AML-193 (cell line): ENCODE data around the gene FTCD.
A peak's percentile ranks its signal among the peaks of the same experiment; 100 is the strongest.

Source experiments
- DNase-seq, 2 experiments: peaks; one replicate each; lab custom pipeline; 2025; lab: John Stamatoyannopoulos, UW

Gene FTCD

DNA sequence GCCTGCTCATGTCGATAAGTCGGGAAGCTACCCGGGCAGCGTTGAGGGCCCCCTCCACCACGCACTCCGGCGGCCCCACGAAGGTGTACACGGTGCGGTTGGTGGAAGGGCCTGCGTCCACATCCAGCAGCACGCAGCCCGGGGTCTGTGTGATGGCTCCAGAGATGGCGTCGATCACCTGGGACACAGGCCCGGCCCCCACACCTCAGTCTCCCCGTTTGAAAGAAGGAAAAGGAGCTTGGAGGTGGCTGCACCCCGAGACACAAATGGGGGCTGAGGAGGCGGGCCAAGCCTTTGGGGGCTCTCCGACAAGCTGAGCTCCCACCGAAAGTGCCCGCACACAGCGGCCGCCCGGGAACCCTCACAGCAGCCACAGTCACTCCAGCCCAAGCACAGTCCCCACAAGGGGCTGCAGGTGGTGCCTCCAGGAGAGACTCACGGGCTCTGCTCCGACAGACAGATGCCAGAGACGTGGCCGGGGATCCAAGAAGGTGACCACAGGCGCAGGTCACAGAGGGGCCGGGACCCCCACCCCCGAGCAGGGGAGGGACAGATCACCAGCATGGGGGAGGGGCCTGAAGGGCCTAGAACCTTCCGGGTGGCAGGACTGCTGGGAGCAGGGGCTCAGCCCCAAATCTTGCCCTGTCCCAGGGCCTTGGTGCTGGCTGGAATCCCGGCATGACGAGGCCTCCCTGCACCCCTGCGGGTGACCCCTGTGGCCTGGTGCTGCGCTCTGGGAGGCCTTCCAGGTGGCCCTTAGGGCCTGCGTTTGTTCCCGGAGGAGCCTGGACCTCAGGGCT lies 1.0 kb downstream of the FTCD start:
- DNase-seq, result no peak

DNA sequence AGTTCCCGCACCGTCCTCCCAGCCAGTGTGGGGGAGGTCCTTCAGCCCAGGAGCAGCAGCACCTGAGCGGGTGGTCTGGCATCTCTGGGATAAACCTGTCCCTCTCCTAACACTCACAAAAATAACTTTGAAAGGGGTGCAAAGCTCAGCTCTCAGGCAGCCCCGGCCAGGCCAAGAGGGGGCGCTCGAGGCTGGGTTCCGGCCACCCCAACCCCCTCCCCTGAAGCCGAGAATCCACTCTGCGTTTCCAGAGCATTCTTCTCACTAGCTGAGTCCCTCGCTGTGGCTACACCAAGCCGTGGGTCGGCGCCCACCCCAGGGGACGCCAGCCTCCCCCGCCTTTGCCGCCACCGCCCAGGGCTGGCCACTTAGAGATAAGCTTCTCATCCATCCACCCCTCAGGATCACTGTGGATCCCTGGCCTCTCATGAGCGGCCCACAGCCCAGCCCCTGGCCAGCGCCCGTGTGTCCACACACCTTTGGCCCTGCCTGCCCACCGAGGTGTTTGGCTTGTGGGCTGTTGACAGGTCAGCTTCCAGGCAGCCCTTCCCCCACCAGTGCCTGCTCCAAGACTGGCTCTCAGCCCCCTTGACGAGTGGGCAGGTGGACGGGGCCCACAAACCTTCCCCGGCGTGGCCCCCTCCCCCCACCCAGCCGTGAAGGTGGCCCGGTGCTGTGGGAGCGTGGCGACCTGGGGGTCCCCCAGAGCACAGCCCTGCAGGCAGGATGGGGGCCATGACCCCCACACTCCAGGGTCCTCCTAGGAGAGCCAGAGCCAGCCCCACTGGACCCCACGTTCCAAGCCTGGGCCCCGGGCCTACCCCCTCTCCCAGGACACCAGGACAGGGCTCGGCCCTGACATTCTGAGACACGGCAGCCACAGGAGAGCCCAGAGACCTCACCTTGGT lies 1.9 kb downstream of the FTCD start:
- peak; percentile 5 to 6 for DNase-seq

DNA sequence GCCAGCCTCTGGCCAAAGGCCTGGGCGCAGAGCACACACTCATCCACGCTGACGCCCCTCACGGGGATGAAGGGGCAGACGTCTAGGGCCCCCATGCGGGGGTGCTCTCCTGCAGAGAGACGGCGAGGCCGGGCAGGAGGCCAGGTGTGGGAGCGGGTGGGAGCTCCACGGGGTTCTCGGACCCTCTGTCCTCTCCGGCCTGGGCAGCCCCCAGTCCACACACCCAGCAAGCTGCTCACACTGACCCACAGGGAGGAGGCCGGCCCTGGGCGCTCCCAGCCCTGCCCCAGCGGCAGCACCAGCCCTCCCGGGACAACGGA lies 2.5 kb downstream of the FTCD start:
- no peak for DNase-seq

DNA sequence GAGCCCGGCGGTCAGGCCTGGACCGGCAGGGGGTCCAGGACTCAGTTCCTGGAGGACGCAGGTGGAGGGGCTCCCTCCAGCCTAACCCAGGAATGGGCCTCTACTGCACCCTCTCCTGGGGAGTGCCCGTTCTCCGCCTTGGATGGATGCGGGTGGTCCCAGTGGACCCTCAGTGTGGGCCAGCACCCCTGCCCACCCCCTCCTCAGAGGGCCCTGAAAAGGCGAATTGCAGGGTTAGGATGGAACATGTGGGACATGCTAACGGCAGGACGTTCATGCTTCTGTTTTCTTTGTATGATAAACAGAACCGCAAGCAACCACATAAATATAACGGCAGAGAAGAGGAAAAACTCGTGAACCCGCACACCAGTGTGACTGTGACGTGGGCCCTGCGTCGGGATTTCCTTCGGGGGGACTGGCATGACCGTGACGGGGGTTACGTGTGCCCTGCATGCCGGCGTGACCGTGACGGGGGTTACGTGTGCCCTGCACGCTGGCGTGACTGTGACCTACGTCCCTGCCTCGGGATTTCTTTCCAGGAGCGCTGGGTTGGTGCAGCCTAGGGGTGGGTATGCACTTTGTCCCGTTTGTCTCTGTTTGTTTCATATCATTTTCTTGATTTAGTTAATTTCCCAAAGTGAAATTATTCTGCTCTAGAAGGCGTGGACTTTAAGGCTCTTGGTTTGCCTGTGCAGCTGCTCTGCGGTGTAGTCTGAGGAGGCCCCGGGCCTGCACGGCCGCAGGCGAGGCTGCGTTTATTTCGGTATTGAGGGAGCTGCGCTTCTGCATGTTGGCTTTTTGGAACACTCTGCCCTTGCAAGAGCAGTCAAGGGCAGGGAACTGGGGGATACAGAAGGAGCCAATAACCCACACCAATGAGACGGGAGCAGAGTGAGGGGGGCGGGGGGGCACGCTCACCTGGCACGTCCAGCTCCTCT lies 3.1 kb downstream of the FTCD start:
- no peak for DNase-seq

DNA sequence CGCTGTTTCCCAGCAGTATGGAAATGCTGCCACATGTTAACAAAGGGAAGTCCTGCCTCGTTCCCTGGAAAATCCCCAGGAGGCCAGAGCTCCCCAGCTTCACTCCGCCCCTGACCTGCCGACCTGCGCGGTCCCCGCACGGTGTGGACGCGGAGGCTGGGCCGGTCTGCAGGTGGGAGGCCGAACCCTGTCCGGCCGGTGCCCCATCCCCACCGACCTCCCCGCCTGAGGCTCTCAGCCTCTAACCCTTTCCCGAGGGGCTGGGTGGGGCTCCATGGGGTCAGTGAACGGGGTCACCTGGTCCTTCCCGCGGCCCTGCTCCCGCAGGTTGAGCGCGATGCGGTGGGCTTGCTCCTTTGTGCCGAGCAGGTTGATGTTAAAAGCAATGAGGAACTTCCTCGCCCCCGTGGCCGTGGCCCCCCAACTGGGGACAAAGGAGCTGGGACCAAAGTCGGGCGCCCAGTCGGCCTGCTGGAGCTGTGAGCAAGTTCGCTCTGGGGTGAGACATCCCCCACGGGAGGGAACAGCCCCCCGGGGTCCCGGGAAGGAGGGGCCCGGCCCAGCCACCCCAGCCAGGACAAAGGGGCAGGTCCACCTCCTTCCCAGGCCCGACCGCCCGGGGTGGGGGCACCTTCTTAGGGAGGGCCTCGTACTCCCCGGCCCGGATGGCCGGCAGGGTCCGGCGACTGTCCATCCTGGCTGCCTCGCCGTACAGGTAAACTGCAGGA lies 4.0 kb downstream of the FTCD start:
- no peak for DNase-seq

DNA sequence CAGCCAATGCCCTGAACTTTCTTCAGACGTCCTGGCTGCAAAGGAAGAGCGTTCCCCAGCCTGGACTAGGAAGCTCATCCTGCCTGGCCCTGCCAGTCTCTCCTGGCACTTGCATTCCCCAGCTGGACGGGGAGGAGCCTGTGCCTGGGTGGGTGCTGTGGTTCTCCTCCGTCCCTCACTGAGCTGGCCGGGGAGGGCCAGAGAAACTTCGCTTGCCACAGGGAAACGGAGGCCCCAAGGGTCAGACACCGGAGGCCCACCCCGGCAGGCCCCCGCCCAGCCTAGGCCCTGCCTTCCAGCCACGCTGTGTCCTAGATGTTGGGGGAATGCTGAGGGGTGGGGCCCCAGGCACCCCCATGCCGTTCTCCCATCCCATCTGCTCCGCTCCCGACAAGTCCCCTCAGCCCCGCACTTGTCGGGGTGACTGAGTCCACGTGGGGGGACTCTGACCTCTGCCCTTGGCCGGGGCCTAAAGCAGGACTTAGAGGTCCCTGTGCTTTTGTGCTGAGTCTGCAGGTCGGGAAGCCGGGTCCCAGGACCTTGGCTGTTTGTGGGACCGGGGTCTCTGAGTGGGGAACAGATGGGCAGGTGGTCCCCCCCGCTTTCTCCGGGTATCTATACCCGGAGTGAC lies 4.8 kb downstream of the FTCD start:
- DNase-seq, result no peak

DNA sequence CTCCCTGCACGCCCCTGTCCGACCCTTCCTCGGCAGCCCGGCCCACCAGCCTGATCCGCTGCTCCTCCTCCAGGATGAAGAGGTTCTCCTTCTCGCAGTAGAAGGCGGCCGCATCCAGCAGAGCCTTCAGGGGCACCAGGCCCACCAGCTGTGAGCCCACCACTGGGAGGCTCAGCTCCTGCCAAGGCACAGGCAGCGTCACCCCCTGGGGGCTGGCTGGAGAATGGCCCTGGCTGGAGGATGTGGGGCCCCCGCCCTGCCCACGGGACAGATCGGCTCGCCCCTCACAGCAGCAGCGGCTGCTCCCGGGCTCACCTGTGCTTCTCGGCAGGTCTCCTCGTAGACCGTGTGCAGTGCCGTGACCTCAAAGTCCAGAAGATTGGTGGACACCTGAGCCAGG lies 5.3 kb downstream of the FTCD start:
- no peak for DNase-seq

DNA sequence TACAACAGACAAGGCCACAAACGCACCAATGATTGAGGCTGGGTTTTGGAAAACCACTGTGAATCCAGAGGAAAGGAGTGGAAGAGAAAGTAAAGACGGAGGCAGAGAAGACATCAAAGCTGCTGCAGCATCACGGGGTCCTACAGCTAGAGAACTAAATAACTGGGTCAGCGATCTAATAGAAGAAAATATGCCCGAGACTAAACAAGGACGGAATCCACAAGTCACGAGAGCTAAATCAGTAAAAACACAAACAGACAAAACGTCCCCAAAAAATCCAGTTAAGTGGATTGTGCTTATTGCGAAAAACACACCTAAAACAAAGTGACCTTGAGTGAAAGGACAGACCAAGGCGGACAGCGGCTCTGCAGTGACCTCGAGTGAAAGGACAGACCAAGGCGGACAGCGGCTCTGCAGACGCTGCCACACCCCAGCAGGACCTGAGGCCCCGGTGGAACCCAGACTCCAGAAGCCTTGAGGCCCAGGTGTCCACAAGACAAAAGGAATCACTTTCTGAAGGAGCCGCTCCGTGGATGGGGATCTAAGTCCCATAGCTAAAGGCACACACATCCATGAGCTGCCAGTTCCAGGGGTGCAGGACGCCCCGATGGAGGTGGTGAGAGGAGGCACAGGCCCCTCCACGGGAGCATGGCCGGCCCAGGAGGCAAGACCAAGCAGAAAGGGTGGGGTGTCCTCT lies 6.0 kb downstream of the FTCD start:
- no peak for DNase-seq

DNA sequence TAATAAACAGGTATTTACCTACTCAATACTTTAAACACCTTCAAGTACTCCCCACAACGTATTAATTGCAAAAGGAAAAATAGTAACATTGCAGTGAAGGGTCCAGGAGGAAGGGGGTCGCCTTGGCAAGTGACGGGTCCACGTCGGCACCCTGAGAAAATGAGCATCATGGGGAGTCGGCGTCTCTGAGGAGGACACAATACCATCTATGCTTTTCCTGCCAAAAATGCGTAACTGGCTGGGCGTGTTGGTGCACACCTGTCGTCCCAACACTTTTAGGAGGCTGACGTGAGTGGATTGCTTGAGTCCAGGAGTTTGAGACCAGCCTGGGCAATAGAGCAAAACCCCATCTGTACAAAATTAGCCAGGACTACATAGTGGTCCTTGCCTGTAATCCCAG lies 7.3 kb downstream of the FTCD start:
- DNase-seq, result no peak

DNA sequence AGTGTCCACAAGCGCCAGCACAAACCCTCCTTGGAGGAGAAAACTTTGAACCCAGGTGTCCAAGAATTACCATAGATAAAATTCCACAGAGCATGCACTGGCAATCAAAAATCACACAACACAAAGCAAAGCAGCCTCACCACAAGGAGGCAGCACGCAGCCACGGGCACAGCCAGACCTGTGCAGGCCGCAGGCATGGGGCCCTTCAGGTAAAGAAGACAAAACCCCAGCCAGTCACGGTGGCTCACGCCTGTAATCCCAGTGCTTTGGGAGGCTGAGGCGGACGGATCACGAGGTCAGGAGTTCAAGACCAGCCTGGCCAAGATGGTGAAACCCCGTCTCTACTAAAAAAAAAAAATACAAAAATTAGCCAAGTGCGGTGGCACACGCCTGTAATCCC lies 8.0 kb downstream of the FTCD start:
- peak; percentile 20 to 36 for DNase-seq

DNA sequence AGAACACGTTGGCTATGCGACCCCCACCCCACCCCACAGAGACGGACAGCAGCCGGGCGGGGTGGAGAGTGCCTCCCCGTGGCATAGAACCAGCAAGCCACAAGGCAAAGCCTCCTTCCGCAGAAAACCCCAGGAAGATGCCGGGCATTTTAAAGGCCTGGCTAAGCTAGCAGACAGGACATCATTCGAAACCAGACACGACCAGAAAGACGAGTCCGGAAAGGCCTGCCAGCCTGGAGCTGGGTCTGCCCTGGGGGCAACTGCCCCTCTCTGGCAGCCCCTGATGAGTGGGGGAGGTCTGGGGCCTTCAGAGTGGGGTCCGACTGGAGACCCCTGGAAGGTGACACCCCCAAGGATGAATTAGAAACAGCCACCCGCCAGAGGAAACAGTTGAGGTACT lies 8.5 kb downstream of the FTCD start:
- DNase-seq, result no peak

DNA sequence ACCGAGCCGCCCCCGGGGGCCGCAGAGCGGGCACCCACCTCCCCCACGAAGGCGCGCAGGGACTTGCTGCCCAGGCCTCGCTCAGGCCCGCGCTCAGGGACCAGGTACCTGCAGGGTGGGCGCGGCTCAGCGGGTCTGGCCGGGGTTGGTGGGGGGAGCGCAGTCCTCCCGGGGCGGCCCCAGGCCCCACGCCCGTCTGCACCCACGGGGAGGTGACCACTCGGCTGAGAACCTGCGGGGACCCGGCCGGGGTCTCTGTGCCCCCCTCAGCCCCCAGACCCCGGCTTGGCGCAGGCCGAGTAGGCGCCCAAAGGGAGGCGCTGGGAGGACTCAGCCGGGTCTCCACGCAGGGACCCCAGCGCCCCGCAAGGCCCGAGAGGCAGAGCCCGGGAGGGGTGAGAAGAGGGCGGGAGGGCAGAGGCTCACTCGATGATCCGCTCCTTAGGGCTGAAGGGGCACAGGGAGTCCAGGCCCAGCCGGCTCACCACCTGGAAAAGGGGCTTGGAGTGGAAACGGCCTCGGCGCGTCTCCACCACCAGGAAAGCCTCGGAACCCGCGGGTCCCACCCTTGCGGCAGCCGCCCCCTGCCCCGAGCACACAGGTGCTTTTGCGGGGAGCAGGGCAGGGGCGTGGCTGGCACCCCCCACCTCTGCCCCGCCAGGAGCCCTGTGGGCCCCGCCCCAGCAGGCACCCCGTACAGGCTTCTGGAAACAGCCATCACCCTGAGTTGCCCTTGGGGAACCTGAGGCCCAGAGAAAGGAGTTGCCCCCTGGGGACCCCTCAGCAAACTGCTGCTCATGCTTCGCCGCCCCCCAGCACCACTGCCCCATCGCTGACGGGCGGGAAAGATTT lies 9.3 kb downstream of the FTCD start:
- DNase-seq, result no peak

DNA sequence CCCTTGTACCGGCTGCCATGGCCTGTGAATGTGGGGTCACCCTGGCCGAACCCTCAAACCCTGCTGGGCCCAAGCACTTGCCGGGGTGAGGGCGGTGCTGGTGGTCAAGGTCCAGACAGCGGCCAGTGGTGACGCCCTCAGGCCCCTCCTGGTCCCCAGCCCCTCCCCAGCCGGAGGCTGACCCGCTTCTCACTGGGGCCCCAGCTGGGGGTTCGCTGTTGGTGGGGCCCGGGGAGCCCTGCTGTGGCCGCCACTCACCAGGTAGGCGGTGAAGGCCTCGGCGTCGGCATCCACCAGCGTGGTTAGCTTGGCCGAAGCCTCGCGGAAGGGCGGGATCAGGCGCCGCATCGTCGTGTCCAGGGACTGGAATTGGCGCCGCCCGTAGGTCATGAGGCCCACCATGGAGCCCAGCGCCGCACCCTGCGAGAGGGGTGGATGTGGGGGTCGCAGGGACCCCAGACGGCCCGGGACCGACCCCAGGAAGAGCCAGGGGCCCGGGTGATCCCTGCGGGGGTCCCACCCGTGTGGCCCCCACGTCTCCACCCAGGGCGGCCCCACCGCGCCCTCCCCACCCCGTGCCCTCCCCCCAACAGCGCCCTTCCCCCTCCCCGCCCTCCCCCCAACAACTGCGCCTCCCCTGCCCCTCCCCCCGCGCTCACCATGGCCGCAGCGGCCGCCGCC lies 10.1 kb downstream of the FTCD start:
- no peak for DNase-seq

DNA sequence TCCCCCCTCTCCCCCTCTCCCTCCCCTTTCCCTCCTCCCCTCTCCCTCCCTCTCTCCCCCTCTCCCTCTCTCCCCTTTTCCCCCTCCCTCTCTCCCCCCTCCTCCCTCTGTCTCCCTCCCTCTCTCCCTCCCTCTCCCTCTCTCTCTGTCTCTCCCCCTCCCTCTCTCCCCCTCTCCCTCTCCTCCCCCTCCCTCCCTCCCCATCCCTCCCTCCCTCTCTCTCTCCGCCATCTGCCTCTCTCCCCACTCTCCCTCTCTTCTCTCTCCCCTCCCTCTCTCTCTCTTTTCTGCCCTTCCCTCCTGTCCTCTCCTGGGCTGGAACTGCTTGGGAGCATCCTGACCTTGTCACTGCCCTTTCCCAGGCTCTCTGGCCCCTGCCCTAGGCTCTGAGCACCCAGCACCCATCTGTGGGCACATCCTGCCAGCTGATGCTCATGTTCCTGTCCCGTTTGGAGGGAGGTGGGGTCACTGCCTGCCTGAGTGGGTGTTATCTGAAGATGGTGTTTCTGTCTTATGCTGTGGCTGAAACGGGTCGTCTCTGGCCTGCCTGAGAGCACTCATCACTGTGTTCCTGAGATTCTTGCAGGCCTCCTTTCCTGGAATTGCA lies 10.8 kb downstream of the FTCD start:
- DNase-seq, result no peak

DNA sequence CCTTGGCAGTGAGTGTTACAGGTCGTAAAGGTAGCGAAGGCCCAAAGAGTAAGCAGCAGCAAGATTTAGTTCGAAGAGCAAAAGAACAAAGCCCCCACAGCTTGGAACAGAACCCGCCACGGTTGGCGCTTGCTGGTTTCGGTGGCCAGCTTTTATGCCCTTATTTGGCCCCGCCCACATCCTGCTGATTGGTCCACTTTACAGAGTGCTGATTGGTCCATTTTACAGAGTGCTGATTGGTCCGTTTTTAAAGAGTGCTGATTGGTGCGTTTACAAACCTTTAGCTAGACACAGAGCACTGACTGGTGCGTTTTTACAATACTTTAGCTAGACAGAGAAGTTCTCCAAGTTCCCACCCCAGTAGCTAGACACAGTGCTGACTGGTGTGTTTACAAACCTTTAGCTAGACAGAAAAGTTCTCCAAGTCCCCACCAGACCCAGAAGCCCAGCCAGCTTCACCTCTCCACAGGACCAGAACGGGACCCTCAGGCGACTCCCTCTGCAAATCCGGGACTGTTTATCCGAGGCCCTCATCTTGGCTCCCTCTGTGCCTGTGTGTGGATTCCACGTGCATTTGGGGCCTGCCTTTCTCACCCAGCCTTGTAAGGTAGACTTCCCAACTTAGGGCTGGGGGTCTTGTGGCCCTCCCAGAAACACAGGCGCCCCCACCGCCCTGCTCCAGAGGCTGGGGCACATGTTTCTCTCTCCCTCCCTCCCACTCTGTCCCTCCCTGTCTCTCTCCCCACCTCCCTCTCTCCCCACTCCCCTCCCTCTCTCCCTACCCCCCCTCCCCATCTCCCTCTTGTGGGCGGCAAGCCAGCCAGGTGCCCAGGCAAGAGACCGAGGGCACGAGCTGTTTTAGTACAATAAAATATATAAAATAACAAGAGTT lies 12.6 kb downstream of the FTCD start:
- DNase-seq, result no peak

DNA sequence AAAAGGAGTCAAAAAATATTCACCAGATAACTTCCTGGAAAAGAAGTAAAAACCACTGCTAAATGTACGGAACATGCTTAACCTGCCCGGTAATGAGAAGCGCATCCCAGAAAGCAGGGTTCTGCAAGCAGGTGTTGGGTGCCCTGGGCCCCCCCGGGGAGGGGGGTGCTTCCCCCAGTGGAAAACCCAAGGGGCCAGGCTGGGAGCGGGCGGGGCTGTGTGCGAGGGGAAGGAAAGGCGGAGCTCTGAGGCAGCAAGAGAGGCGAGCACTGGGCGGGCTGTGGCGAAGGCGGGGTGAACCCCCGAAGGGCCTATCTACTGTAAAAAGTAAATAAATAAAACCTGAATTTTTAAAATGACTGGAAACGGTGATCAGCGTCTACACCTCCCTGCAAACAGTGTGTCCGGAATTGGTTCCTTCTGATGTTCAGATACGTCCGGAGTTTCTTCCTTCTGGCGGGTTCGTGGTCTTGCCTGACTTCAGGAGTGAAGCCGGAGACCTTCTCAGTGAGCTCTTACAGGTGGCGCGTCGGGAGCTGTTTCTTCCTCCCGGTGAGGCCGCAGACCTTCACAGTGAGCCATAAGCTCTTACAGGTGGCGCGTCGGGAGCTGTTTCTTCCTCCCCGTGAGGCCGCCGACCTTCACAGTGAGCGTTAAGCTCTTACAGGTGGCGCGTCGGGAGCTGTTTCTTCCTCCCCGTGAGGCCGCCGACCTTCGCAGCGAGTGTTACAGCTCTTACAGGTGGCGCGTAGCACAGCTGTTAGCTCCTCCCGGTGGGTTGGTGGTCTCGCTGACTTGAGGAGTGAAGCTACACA lies 13.4 kb downstream of the FTCD start:
- DNase-seq, result no peak
